HUES48 (cell line): ENCODE data around the gene TDRD1.

Experiments used
- H3K27ac ChIP-seq: one replicate; pipeline ENCODE4 v1.7.0; 2013; ENCODE audit warnings: low read depth, low read length, inconsistent platforms
- H3K27me3 ChIP-seq: 2 replicates; pipeline ENCODE4 v1.6.1; 2013; ENCODE audit warnings: mild to moderate bottlenecking, low read length; ENCODE audit not compliant: control insufficient read depth, insufficient read depth
- H3K36me3 ChIP-seq: 2 replicates; pipeline ENCODE4 v1.6.1; 2013; ENCODE audit warnings: low read length; ENCODE audit not compliant: control insufficient read depth, insufficient read depth
- H3K4me1 ChIP-seq: 2 replicates; pipeline ENCODE4 v1.6.1; 2013; ENCODE audit warnings: mild to moderate bottlenecking, low read length; ENCODE audit not compliant: control insufficient read depth, insufficient read depth
- H3K4me3 ChIP-seq: 2 replicates; pipeline ENCODE4 v1.5.1; 2013; ENCODE audit warnings: mild to moderate bottlenecking, low read depth, low read length
- H3K9ac ChIP-seq: 2 replicates; pipeline ENCODE4 v1.6.1; 2013; ENCODE audit warnings: mild to moderate bottlenecking, low read depth, low read length, moderate library complexity
- H3K9me3 ChIP-seq: 2 replicates; pipeline ENCODE4 v1.6.1; 2013; ENCODE audit warnings: low read length; ENCODE audit not compliant: control insufficient read depth, insufficient read depth

Gene TDRD1

DNA sequence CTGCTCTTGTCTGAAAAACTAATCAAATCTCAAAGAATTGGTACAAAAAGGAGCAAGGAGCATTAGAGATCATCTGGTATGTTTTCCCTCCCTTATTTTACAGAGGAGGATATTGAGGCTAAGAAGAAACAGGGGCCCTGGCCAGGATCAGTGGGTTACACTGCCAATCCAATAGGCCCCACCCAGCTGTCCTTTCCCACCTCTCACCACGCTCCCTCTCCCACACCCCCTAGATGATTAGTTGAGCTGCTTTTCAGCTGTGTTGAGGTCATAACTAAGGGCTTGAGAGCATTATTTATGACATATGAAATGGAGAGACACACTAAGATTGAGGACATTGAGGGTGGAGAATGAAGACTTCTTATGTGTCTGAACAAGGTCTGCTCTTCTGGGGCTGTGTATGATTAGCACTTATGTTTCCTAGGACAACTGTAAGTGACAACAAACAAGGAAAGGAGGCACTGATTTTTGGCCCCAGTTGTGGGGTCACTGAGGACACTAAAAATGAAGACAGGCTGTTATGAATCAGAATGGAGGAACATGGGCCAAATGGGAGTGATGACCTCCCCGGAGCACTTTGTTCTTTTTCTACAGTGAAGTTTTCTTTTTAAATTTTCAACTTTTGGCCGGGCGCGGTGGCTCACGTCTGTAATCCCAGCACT is 86.4 kb downstream of the TDRD1 start:
- no peaks in the 10 kb centered on the region for H3K27me3 ChIP-seq
- no peaks in the 10 kb centered on the region for H3K36me3 ChIP-seq
- no peak overlapping the region for H3K4me3 ChIP-seq
- H3K9me3 ChIP-seq = no peaks in the 10 kb centered on the region
- H3K27ac ChIP-seq = no peak overlapping the region
- H3K4me1 ChIP-seq = 0 out of 2 replicates have a peak, but pooled peaks cover 6% of the 10 kb centered on the region
- H3K9ac ChIP-seq = no peak overlapping the region

DNA sequence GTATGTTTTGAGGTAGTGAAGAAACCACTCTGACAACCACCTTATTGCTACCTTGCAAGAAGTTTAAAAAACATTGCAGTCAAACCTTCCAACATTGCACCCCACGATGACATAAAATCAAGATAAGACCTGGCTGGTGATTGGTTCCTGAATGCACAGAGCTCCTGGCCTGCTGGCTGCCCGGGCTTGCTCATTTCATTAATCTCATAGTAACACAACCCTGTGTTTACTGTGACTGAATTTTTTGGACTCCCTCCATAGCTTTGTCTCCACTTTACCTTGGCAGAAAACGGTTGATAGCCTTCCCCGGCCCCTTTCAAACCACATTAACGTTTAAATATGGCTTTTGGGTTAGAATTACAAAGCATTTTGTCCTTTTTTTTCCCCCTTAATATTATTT is 87.4 kb downstream of the TDRD1 start:
- Histone ChIP-seq H3K4me3 (no peak overlapping the region), H3K4me1 (0 out of 2 replicates have a peak, but pooled peaks cover 6% of the 10 kb centered on the region), H3K9ac (no peak overlapping the region), H3K9me3 (no peaks in the 10 kb centered on the region), H3K36me3 (no peaks in the 10 kb centered on the region), H3K27me3 (no peaks in the 10 kb centered on the region), H3K27ac (no peak overlapping the region)

DNA sequence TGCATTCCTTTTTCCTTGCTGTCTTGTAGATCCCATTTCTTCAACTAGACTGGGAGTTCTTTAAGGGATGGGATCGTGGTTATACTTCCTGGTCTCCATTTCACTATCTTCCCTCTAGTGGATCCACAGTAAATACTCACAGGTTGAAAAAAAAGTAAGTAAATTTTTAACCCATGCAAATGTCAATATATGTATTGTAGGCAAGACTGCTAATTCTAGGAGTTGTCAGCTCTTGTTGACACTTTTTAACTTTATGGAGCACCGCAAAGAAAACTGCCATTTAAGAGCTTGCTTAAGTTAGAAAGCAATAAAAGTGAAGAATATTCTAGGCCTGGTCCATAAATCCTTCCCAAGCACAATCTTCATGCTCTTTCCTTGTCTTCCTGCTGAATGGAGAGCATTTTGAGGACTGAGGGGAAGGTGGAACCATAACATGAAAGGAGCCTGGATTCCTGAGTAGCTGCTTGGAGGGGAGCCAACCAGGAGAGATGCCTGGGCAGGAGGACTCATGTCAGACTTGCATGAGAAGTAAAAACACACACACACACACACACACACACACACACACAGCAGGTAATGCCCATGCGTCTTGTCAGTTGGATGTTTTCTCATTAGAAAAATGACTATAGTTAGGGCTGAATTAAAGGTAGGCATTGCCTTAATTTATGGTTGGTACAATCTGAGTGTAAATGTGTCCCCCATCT is 92.1 kb downstream of the TDRD1 start:
- H3K27ac ChIP-seq = no peak overlapping the region
- no peaks in the 10 kb centered on the region for H3K4me1 ChIP-seq

DNA sequence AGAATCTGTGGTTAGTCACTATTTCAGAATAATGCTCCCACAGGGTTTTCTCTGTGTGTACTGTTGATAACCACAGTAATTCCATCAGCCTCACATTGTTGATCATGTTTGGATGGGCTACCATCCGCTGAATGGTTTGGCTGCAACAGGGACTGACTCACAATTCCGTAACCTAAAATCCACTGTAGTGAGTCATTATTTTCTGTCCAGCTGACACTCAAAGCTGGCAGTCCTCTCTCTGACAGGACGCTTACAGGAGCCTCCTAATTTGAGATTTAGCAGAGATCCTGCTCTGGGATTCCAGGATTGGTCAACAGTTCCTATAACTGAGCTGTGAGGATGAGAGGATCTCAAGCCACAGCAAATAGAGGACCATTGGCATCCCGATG is 92.6 kb downstream of the TDRD1 start:
- no peaks in the 10 kb centered on the region for H3K36me3 ChIP-seq
- no peak overlapping the region for H3K4me3 ChIP-seq
- H3K27me3 ChIP-seq = no peaks in the 10 kb centered on the region
- no peaks in the 10 kb centered on the region for H3K9me3 ChIP-seq
- H3K27ac ChIP-seq = no peak overlapping the region
- H3K9ac ChIP-seq = no peak overlapping the region
- no peaks in the 10 kb centered on the region for H3K4me1 ChIP-seq

More for the DNA sequence above, 92.1 kb downstream of the TDRD1 start:
- Histone ChIP-seq H3K9ac (no peak overlapping the region), H3K4me3 (no peak overlapping the region), H3K27me3 (no peaks in the 10 kb centered on the region), H3K9me3 (no peaks in the 10 kb centered on the region), H3K36me3 (no peaks in the 10 kb centered on the region)

DNA sequence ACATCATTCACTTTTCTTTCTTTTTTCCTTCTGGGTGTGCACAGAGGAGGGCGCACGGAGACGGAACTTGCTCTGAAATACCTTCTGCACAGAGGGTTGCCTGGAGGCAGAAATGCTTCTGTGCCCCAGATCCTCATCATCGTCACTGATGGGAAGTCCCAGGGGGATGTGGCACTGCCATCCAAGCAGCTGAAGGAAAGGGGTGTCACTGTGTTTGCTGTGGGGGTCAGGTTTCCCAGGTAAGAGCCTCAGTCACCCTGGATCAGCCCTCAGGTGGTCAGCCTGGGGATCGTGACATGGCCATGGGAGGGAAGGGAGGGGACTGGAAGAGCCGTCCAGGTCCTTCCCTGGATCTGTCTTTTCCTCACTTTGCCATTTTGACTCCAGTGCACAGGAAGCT is 93.5 kb downstream of the TDRD1 start:
- no peak overlapping the region for H3K9ac ChIP-seq
- H3K27ac ChIP-seq = no peak overlapping the region
- no peaks in the 10 kb centered on the region for H3K36me3 ChIP-seq
- no peaks in the 10 kb centered on the region for H3K27me3 ChIP-seq
- H3K4me3 ChIP-seq = no peak overlapping the region
- H3K9me3 ChIP-seq = no peaks in the 10 kb centered on the region
- no peaks in the 10 kb centered on the region for H3K4me1 ChIP-seq

DNA sequence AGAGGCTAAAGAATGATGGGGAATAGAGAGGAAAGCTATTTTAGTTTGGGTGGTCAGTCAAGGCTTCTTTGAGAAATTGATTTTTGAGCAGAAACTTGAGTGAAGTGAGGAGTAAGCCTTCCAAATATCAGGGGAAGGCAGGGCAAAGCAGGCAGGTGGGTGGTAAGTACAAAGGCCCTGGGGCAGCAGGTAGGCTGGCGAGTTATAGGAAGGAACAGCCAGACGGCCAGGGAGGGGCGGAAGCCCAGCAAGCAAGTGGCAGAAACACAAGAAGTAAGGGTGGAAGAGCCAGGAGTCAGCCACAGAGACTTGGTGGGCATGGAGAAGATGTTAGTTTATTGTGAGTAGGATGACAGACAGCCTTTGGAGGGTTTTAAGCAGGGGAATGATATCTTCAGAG is 94.8 kb downstream of the TDRD1 start:
- no peak overlapping the region for H3K4me3 ChIP-seq
- H3K9me3 ChIP-seq = no peaks in the 10 kb centered on the region

DNA sequence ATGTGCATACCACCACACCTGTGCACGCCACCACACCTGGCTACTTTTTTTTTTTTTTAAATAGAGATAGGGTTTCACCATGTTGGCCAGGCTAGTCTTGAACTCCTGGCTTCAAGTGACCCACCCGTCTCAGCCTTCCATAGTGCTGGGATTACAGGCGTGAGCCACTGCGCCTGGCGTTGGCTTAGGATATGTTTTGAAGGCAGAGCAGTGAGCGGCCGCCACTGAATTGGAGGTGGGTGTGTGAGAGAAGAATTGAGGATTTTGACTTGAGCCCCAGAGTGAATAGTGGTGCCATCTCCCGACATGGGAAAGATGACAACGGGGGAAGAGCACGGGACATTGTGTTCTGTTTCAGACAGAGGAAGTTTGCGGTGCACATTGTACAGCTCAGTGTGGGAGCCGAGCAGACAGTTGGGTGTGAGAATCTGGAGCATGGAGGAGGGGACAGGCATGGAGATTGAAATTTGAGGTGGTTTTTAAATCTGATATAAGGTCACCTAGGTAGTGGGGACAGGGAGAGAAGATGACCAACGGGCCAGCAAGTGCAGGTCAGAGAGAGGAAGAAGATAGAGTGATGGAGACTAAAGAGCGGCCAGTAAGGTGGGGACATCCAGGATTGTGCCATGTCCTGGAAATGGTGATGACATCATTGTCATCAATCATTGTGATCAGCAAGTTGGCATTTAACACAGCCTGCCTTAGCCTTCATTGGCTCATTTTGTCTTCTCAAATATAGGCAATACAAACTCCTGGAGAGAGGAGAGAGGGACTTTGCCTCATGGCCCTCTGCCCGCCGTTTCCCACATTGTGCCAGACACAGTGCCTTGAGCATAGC is 95.7 kb downstream of the TDRD1 start:
- H3K36me3 ChIP-seq = no peaks in the 10 kb centered on the region
- no peak overlapping the region for H3K4me3 ChIP-seq
- no peak overlapping the region for H3K27ac ChIP-seq
- no peaks in the 10 kb centered on the region for H3K9me3 ChIP-seq
- H3K4me1 ChIP-seq = no peaks in the 10 kb centered on the region
- no peaks in the 10 kb centered on the region for H3K27me3 ChIP-seq
- H3K9ac ChIP-seq = no peak overlapping the region

More for the DNA sequence above, 94.8 kb downstream of the TDRD1 start:
- no peaks in the 10 kb centered on the region for H3K36me3 ChIP-seq
- H3K27me3 ChIP-seq = no peaks in the 10 kb centered on the region
- no peak overlapping the region for H3K27ac ChIP-seq
- H3K4me1 ChIP-seq = no peaks in the 10 kb centered on the region
- no peak overlapping the region for H3K9ac ChIP-seq

DNA sequence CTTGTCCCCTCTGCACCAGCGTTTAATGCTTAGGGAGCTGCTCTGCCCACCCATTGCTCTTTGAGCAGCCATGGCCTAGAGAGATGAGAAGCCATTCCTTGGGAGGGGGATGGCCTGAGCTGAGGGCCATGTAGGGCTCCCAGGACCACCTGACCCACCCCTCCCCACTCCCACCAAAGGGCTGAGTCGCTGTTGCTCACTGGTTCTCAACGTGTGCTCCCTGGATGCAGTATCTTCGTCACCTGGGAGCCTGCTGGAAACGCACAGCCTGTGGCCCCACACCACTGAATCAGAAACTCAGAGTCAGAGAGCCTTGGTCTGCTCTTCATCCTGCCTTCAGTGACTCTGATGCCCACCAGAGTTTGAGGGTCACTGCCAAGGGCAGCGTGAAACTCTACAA is 96.9 kb downstream of the TDRD1 start:
- Histone ChIP-seq H3K27me3 (no peaks in the 10 kb centered on the region), H3K4me3 (no peak overlapping the region), H3K27ac (no peak overlapping the region), H3K36me3 (no peaks in the 10 kb centered on the region), H3K9me3 (no peaks in the 10 kb centered on the region), H3K4me1 (no peaks in the 10 kb centered on the region), H3K9ac (no peak overlapping the region)

DNA sequence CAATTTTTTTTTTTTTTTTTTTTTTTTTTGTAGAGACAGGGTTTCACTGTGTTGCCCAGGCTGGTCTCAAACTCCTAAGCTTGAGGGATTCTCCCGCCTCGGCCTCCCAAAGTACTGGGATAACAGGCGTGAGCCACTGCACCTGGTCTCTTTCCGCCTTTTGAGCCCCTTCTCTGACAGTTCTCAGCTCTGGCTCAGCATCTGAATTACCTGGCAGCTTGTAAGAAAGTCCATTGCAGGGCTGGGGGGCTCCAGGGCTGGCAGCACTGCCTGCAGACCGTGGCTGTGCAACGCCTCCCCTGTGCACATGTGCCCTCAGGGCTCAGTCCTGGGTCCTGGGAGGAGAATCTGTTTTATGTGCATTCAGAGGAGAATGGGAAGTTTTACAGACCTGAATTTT is 97.5 kb downstream of the TDRD1 start:
- H3K27ac ChIP-seq = no peak overlapping the region
- no peak overlapping the region for H3K9ac ChIP-seq
- no peaks in the 10 kb centered on the region for H3K9me3 ChIP-seq
- H3K36me3 ChIP-seq = no peaks in the 10 kb centered on the region
- no peaks in the 10 kb centered on the region for H3K27me3 ChIP-seq
- no peaks in the 10 kb centered on the region for H3K4me1 ChIP-seq
- H3K4me3 ChIP-seq = no peak overlapping the region

DNA sequence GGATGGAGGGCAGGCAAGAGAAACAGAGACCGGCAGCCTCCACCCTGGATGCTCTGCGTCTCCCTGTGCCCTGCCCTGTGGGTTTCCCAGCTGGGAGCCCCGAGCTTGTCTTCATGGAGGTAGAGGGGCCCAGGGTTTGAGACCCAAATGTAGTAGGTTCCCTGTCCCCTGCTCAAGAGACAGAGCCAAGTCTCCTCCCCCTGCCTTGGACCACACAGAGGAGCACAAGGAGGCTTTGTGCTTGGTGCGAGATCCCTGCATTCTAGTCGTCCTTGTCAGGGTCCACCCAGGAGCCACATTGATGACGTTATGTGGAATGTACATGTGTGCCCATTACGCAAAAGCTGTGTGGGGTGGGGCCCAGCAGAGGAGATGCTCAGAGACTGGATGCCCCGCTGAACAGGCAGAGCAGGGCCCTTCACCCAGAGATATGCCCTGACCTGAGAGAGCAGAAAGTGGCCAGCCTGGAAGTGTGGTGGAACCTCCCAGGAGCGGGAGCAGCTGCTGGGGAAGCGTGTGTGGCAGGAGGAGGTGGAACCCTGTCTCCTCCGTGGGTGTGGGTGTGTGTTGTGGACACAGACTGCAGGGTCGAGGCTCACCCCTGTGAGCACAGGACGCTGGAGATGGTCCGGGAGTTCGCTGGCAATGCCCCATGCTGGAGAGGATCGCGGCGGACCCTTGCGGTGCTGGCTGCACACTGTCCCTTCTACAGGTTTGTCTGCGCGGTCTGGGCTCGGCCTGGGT is 99.2 kb downstream of the TDRD1 start:
- no peak overlapping the region for H3K27ac ChIP-seq
- H3K27me3 ChIP-seq = no peaks in the 10 kb centered on the region

More for the DNA sequence above, 99.2 kb downstream of the TDRD1 start:
- no peaks in the 10 kb centered on the region for H3K36me3 ChIP-seq
- H3K4me1 ChIP-seq = no peaks in the 10 kb centered on the region
- H3K9ac ChIP-seq = no peak overlapping the region
- no peaks in the 10 kb centered on the region for H3K9me3 ChIP-seq
- no peak overlapping the region for H3K4me3 ChIP-seq
